Liver (tissue), 3 donors: Measurements from ENCODE around the gene NRG2.

Source experiments
- CTCF ChIP-seq: fragments of 150-350 bp; IDR thresholded peaks from 2 replicates; pipeline ENCODE4 v1.5.1; 2017; ENCODE audit warnings: improper control_type of control experiment, low read depth, low read length; ENCODE audit not compliant: missing input control
- HNF4G ChIP-seq: IDR thresholded peaks from 2 replicates; pipeline ENCODE4 v1.6.1; 2016; ENCODE audit warnings: antibody characterized with exemption
- MAX ChIP-seq: IDR thresholded peaks from 2 replicates; pipeline ENCODE4 v1.6.1; 2016; ENCODE audit warnings: antibody characterized with exemption
- RXRA ChIP-seq, 2 donors: IDR thresholded peaks; 2 replicates each; pipeline ENCODE4 v1.6.1; 2017 to 2018; ENCODE audit warnings: antibody characterized with exemption in 2 of 2, mild to moderate bottlenecking in 1 of 2
- TAF1 ChIP-seq: conservative IDR thresholded peaks from 2 replicates; pipeline ENCODE4 v1.6.1; 2016; ENCODE audit warnings: antibody characterized with exemption, mild to moderate bottlenecking
- YY1 ChIP-seq: IDR thresholded peaks from 2 replicates; pipeline ENCODE4 v1.6.1; 2016; ENCODE audit warnings: antibody characterized with exemption, mild to moderate bottlenecking
- ZBTB33 ChIP-seq: IDR thresholded peaks from 2 replicates; pipeline ENCODE4 v1.6.1; 2016; ENCODE audit warnings: antibody characterized with exemption
- TF ChIP-seq, protein P1 (sequence below): IDR thresholded peaks from 2 replicates; pipeline ENCODE4 v1.6.1; 2016; ENCODE audit warnings: antibody characterized with exemption, mild to moderate bottlenecking
- donor health status: healthy.
- donor health status: healthy.

GRCh38 chr5:140013536-140013935, 29.6 kb downstream of the NRG2 start:
- TF ChIP-seq CTCF = no peak
- no peak for TF ChIP-seq MAX
- TF ChIP-seq HNF4G = no peak
- no peak for TF ChIP-seq YY1
- TF ChIP-seq, protein P1, sequence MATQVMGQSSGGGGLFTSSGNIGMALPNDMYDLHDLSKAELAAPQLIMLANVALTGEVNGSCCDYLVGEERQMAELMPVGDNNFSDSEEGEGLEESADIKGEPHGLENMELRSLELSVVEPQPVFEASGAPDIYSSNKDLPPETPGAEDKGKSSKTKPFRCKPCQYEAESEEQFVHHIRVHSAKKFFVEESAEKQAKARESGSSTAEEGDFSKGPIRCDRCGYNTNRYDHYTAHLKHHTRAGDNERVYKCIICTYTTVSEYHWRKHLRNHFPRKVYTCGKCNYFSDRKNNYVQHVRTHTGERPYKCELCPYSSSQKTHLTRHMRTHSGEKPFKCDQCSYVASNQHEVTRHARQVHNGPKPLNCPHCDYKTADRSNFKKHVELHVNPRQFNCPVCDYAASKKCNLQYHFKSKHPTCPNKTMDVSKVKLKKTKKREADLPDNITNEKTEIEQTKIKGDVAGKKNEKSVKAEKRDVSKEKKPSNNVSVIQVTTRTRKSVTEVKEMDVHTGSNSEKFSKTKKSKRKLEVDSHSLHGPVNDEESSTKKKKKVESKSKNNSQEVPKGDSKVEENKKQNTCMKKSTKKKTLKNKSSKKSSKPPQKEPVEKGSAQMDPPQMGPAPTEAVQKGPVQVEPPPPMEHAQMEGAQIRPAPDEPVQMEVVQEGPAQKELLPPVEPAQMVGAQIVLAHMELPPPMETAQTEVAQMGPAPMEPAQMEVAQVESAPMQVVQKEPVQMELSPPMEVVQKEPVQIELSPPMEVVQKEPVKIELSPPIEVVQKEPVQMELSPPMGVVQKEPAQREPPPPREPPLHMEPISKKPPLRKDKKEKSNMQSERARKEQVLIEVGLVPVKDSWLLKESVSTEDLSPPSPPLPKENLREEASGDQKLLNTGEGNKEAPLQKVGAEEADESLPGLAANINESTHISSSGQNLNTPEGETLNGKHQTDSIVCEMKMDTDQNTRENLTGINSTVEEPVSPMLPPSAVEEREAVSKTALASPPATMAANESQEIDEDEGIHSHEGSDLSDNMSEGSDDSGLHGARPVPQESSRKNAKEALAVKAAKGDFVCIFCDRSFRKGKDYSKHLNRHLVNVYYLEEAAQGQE = no peak
- TF ChIP-seq TAF1 = no peak
- no peak for TF ChIP-seq RXRA (IDR thresholded peaks at IDR 0.05)
- TF ChIP-seq ZBTB33 = no peak
